Measurements from ENCODE around the gene RSKR. TPM values are rescaled to one million over a fixed set of nuclear protein-coding genes. Genes with fewer than 3 reads are reported as not detected.
A peak's percentile ranks its signal among the peaks of the same experiment; 100 is the strongest.
"Not testable (repeated sequence)": the region's sequence is repeated elsewhere in the genome, so short reads cannot be mapped to it uniquely, and the experiment has no call there.

The RSKR gene
- total and polyA plus RNA-seq, 2 donors = 2.4 to 13.0 TPM

GRCh38 chr17:28579526-28579925 lies 34.5 kb downstream of the RSKR start:
- Histone ChIP-seq H3K36me3 (ENCODE audit: insufficient read depth) (no peaks in the 10 kb centered on the region), H3K4me1 (ENCODE audit: insufficient read depth) (no peaks in the 10 kb centered on the region), H3K27ac (ENCODE audit: low read depth) (no peak overlapping the region), H3K4me3 (ENCODE audit: low read depth, low read length) (no peak overlapping the region)
- 96% methylated on average over 4 of the region's 4 CpGs for WGBS
- DNase-seq (ENCODE audit: extremely low spot score) = no peak

DNA sequence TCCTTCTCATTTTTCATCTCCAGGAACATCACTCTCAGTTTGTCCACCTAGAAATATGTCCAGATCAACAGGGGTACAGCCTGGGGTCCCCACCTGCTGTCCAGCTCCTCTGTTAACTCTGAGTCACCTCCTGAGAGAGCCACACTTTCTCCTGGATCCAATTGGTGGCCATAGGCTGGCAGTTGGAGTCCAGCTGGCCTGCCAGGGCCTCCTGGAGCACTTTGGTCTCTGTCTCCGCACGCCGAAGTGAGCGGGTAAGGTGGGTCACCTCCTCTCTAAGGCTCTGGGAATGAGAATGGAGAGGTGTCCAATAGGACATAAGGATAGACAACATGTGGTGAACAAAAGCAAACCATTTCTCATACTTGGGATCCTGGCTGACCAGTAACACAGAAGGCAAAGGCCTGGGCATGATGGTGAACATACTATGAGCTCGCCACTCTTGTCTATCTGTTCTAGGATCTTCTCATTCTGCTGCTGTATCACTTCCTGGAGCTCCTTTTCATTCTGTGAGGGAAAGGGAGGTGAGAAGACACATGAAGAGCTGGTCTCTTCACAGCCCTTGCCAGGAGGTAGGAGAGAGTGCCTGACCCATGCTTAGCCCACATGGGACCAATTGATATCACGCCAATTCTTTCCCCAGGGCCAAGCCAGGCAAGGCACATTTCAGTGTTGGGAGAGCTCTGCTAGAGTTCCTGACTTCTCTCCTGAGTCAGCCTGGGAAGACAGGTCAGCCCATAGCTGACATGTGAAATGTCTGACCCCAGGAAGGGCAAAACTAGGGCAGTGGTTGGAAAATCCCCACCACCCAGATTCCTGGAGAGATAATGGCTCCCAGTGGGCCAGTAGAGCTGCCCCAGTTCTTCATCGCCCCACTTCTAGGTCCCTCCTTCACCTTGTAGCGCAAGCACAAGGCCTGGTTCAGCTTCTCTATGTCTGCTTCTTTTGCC lies 35.5 kb downstream of the RSKR start:
- 98% methylated on average over 8 of the region's 8 CpGs for WGBS
- no peak overlapping the region for H3K4me3 ChIP-seq (ENCODE audit: low read depth, low read length)
- no peaks in the 10 kb centered on the region for H3K36me3 ChIP-seq (ENCODE audit: insufficient read depth)
- no peak for DNase-seq (ENCODE audit: extremely low spot score)
- H3K27ac ChIP-seq (ENCODE audit: low read depth) = no peak overlapping the region
- H3K4me1 ChIP-seq (ENCODE audit: insufficient read depth) = no peaks in the 10 kb centered on the region

DNA sequence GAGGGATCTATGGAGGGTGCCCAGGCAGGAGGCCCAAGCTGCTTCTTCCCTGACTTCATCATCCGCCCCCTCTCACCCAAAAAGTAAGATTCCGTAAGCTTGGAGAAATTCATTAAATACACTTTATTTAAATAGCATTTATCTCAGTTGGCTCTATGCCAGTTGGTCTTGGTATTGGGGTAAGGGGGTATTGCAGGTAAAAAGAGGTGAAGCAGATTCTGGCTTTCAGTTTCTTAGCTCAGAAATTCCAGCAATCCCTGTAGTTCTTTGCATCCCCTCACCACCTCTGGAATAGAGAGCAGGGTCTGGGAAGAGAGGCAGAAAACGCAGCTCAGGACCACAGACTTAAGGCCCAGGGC lies 36.5 kb downstream of the RSKR start:
- 92% methylated on average over 3 of the region's 3 CpGs for WGBS
- no peaks in the 10 kb centered on the region for H3K36me3 ChIP-seq (ENCODE audit: insufficient read depth)
- no peaks in the 10 kb centered on the region for H3K4me1 ChIP-seq (ENCODE audit: insufficient read depth)
- H3K4me3 ChIP-seq (ENCODE audit: low read depth, low read length) = no peak overlapping the region
- H3K27ac ChIP-seq (ENCODE audit: low read depth) = no peak overlapping the region
- no peak for DNase-seq (ENCODE audit: extremely low spot score)

- H3K4me1 ChIP-seq (ENCODE audit: insufficient read depth) = no peaks in the 10 kb centered on the region
- H3K36me3 ChIP-seq (ENCODE audit: insufficient read depth) = no peaks in the 10 kb centered on the region
- peak; percentile 76 for DNase-seq (ENCODE audit: extremely low spot score)
- WGBS = 5% methylated on average over 25 of the region's 26 CpGs
- no peak within 1 kb of the TSS for H3K4me3 ChIP-seq (ENCODE audit: low read depth, low read length)
- no peak within 1 kb of the TSS for H3K27ac ChIP-seq (ENCODE audit: low read depth)
Observed at GRCh38 chr17:28576758-28577465, 37.1 kb downstream of the RSKR start, which contains the start of gene ALDOC. Gene ALDOC (minus strand): TSS chr17:28576895. CDS start chr17:28575532, 1,363 bp downstream.

- not testable (repeated sequence) for H3K27ac ChIP-seq (ENCODE audit: low read depth); DNase-seq (ENCODE audit: extremely low spot score); H3K4me1 ChIP-seq (ENCODE audit: insufficient read depth); H3K4me3 ChIP-seq (ENCODE audit: low read depth, low read length); H3K36me3 ChIP-seq (ENCODE audit: insufficient read depth)
- WGBS = 80% methylated on average over 3 of the region's 3 CpGs
Observed at GRCh38 chr17:28576016-28576415, 38.0 kb downstream of the RSKR start.

GRCh38 chr17:28575126-28575795 lies 38.7 kb downstream of the RSKR start:
- no peak for DNase-seq (ENCODE audit: extremely low spot score)
- H3K27ac ChIP-seq (ENCODE audit: low read depth) = no peak overlapping the region
- H3K4me3 ChIP-seq (ENCODE audit: low read depth, low read length) = no peak overlapping the region
- 90% methylated on average over 14 of the region's 14 CpGs for WGBS
- no peaks in the 10 kb centered on the region for H3K36me3 ChIP-seq (ENCODE audit: insufficient read depth)
- no peaks in the 10 kb centered on the region for H3K4me1 ChIP-seq (ENCODE audit: insufficient read depth)

DNA sequence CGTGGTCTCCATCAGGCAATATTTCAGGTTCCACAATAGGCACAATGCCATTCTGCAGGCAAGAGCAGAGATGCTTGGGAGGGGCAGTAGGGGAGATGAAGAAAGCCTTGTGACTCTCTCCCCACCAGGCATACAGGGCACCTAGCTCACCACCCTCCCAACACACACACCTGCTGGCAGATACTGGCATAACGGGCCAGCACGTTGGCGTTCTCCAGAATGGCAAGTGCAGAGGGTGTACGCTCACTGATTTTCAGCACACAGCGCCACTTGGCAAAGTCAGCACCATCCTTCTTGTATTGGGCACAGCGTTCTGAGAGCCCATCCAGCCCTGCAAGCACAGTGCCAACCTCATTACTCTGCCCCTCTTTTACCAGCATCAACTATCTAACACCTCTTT lies 39.5 kb downstream of the RSKR start:
- Histone ChIP-seq H3K36me3 (ENCODE audit: insufficient read depth) (no peaks in the 10 kb centered on the region), H3K4me3 (ENCODE audit: low read depth, low read length) (no peak overlapping the region), H3K27ac (ENCODE audit: low read depth) (no peak overlapping the region), H3K4me1 (ENCODE audit: insufficient read depth) (no peaks in the 10 kb centered on the region)
- WGBS = 91% methylated on average over 7 of the region's 7 CpGs
- no peak for DNase-seq (ENCODE audit: extremely low spot score)

- H3K36me3 ChIP-seq (ENCODE audit: insufficient read depth) = no peaks in the 10 kb centered on the region
- H3K4me3 ChIP-seq (ENCODE audit: low read depth, low read length) = no peak overlapping the region
- H3K4me1 ChIP-seq (ENCODE audit: insufficient read depth) = no peaks in the 10 kb centered on the region
- 93% methylated on average over 6 of the region's 6 CpGs for WGBS
- DNase-seq (ENCODE audit: extremely low spot score) = no peak
- no peak overlapping the region for H3K27ac ChIP-seq (ENCODE audit: low read depth)
Observed at GRCh38 chr17:28573966-28574480, 40.0 kb downstream of the RSKR start.

- H3K27ac ChIP-seq (ENCODE audit: low read depth) = no peak overlapping the region
- no peak overlapping the region for H3K4me3 ChIP-seq (ENCODE audit: low read depth, low read length)
- H3K4me1 ChIP-seq (ENCODE audit: insufficient read depth) = no peaks in the 10 kb centered on the region
- no peaks in the 10 kb centered on the region for H3K36me3 ChIP-seq (ENCODE audit: insufficient read depth)
- DNase-seq (ENCODE audit: extremely low spot score) = no peak
- WGBS = 95% methylated on average over 9 of the region's 9 CpGs
Observed at GRCh38 chr17:28573521-28573920, 40.5 kb downstream of the RSKR start.

GRCh38 chr17:28573040-28573380 lies 41.0 kb downstream of the RSKR start:
- Histone ChIP-seq H3K4me1 (ENCODE audit: insufficient read depth) (no peaks in the 10 kb centered on the region), H3K36me3 (ENCODE audit: insufficient read depth) (no peaks in the 10 kb centered on the region), H3K27ac (ENCODE audit: low read depth) (no peak overlapping the region), H3K4me3 (ENCODE audit: low read depth, low read length) (no peak overlapping the region)
- DNase-seq (ENCODE audit: extremely low spot score) = no peak

- 76% methylated on average over 5 of the region's 5 CpGs for WGBS
- Histone ChIP-seq H3K4me1 (ENCODE audit: insufficient read depth) (no peaks in the 10 kb centered on the region), H3K4me3 (ENCODE audit: low read depth, low read length) (no peak overlapping the region), H3K27ac (ENCODE audit: low read depth) (no peak overlapping the region), H3K36me3 (ENCODE audit: insufficient read depth) (no peaks in the 10 kb centered on the region)
- no peak for DNase-seq (ENCODE audit: extremely low spot score)
Observed at GRCh38 chr17:28572259-28573039, 41.5 kb downstream of the RSKR start.

GRCh38 chr17:28571361-28572122 lies 42.4 kb downstream of the RSKR start, which contains the start of gene PIGS:
Gene PIGS (minus strand): TSS chr17:28571524. CDS start chr17:28571496, 28 bp downstream.
- under 1% methylated on average over 49 of the region's 49 CpGs for WGBS
- Histone ChIP-seq H3K36me3 (ENCODE audit: insufficient read depth) (no peaks in the 10 kb centered on the region), H3K4me3 (ENCODE audit: low read depth, low read length) (peak within 1 kb of the TSS; percentile 84), H3K4me1 (ENCODE audit: insufficient read depth) (no peaks in the 10 kb centered on the region), H3K27ac (ENCODE audit: low read depth) (peak within 1 kb of the TSS; percentile 57)
- DNase-seq (ENCODE audit: extremely low spot score) = peak; percentile 78
